Parathyroid adenoma (tissue), 2 donors: ENCODE results near the gene DNM3.

Experiments used
- H2AFZ ChIP-seq: fragments of 300-600 bp; sonication (generic); one replicate; pipeline ENCODE4 v1.7.0; 2017; ENCODE audit warnings: antibody characterized with exemption, mild to moderate bottlenecking
- H3K27ac ChIP-seq: fragments of 300-600 bp; sonication (generic); one replicate; pipeline ENCODE4 v1.7.0; 2017
- H3K27me3 ChIP-seq: fragments of 300-600 bp; sonication (generic); one replicate; pipeline ENCODE4 v1.7.0; 2017; ENCODE audit warnings: low read length; ENCODE audit not compliant: control insufficient read depth, insufficient read depth
- H3K36me3 ChIP-seq: fragments of 300-600 bp; sonication (generic); one replicate; pipeline ENCODE4 v1.7.0; 2017; ENCODE audit warnings: low read length; ENCODE audit not compliant: control insufficient read depth, insufficient read depth
- H3K4me1 ChIP-seq: fragments of 300-600 bp; sonication (generic); one replicate; pipeline ENCODE4 v1.7.0; 2017; ENCODE audit warnings: control low read depth
- H3K4me2 ChIP-seq: fragments of 300-600 bp; sonication (generic); one replicate; pipeline ENCODE4 v1.7.0; 2017; ENCODE audit warnings: low read length
- H3K4me3 ChIP-seq: fragments of 300-600 bp; sonication (generic); one replicate; pipeline ENCODE4 v1.7.0; 2017; ENCODE audit warnings: low read depth, low read length
- H3K79me2 ChIP-seq: fragments of 300-600 bp; sonication (generic); one replicate; pipeline ENCODE4 v1.7.0; 2017; ENCODE audit warnings: control low read depth
- H3K9ac ChIP-seq: fragments of 300-600 bp; sonication (generic); one replicate; pipeline ENCODE4 v1.7.0; 2017; ENCODE audit warnings: mild to moderate bottlenecking
- H3K9me3 ChIP-seq: fragments of 300-600 bp; sonication (generic); one replicate; pipeline ENCODE4 v1.7.0; 2017; ENCODE audit warnings: low read length; ENCODE audit not compliant: control insufficient read depth
- TF ChIP-seq, protein P1 (sequence below): fragments of 300-600 bp; sonication (generic); IDR thresholded peaks from one replicate; pipeline ENCODE4 v1.7.0; 2017; ENCODE audit warnings: antibody characterized with exemption, mild to moderate bottlenecking
- donor health status: primary hyperparathyroidism.

Gene DNM3

GRCh38 chr1:172402878-172403569 is 561.7 kb downstream of the DNM3 start:
- Histone ChIP-seq H3K27me3 (no peaks in the 10 kb centered on the region), H3K9ac (no peak overlapping the region), H2AFZ (no peak overlapping the region), H3K4me2 (no peak overlapping the region), H3K36me3 (no peaks in the 10 kb centered on the region), H3K9me3 (no peaks in the 10 kb centered on the region), H3K4me3 (no peak overlapping the region), H3K27ac (no peak overlapping the region), H3K4me1 (no peaks in the 10 kb centered on the region), H3K79me2 (no peaks in the 10 kb centered on the region)
- TF ChIP-seq, protein P1, sequence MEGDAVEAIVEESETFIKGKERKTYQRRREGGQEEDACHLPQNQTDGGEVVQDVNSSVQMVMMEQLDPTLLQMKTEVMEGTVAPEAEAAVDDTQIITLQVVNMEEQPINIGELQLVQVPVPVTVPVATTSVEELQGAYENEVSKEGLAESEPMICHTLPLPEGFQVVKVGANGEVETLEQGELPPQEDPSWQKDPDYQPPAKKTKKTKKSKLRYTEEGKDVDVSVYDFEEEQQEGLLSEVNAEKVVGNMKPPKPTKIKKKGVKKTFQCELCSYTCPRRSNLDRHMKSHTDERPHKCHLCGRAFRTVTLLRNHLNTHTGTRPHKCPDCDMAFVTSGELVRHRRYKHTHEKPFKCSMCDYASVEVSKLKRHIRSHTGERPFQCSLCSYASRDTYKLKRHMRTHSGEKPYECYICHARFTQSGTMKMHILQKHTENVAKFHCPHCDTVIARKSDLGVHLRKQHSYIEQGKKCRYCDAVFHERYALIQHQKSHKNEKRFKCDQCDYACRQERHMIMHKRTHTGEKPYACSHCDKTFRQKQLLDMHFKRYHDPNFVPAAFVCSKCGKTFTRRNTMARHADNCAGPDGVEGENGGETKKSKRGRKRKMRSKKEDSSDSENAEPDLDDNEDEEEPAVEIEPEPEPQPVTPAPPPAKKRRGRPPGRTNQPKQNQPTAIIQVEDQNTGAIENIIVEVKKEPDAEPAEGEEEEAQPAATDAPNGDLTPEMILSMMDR = no peak

DNA sequence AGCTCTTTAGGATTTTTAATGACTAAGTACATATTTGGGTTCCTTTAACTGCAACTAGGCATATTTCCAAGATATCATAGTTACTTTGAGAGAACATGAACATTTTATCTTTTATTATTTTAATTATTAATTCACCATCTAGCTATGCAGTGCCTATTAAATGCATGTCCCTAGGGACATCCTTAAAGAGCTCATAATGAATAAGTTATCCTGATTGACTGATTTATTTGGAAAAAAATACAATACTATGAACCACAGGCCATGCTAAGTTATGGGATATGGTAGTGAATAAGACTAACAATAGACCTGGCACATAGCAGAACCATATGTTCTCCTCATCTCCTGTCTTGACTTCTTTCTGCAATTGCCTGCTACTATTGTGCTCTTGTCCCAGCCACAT is 562.8 kb downstream of the DNM3 start:
- no peaks in the 10 kb centered on the region for H3K9me3 ChIP-seq
- H2AFZ ChIP-seq = no peak overlapping the region
- TF ChIP-seq, protein P1 = no peak
- H3K4me1 ChIP-seq = no peaks in the 10 kb centered on the region
- H3K4me3 ChIP-seq = no peak overlapping the region
- no peak overlapping the region for H3K9ac ChIP-seq
- H3K27me3 ChIP-seq = no peaks in the 10 kb centered on the region
- H3K27ac ChIP-seq = no peak overlapping the region
- no peaks in the 10 kb centered on the region for H3K36me3 ChIP-seq
- H3K4me2 ChIP-seq = no peak overlapping the region
- no peaks in the 10 kb centered on the region for H3K79me2 ChIP-seq

DNA sequence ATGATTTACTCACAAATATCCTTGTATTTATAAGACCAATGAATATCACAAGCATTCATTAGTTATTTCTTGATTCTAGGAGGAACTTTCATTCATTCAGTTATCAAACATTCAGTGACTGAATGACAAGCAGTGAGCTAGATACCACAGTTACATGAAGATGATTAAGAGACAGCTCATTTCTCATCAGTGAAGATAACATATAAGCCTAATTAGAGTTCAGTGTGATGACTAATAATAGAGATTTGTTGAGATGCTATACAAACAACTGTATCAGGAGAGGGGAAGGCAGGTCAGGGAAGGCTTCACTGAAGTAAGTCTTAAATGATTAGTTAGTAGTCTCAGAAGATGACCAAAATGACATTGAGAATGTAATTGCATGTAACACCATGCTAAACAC is 564.6 kb downstream of the DNM3 start:
- Histone ChIP-seq H3K4me2 (no peak overlapping the region), H2AFZ (no peak overlapping the region), H3K4me1 (no peaks in the 10 kb centered on the region), H3K27me3 (no peaks in the 10 kb centered on the region), H3K79me2 (no peaks in the 10 kb centered on the region), H3K9ac (no peak overlapping the region), H3K27ac (no peak overlapping the region), H3K9me3 (no peaks in the 10 kb centered on the region), H3K4me3 (no peak overlapping the region), H3K36me3 (no peaks in the 10 kb centered on the region)
- TF ChIP-seq, protein P1 = no peak

GRCh38 chr1:172406968-172407367 is 565.7 kb downstream of the DNM3 start:
- Histone ChIP-seq H3K4me1 (no peaks in the 10 kb centered on the region), H3K27ac (no peak overlapping the region), H3K4me3 (no peak overlapping the region), H3K27me3 (no peaks in the 10 kb centered on the region), H3K79me2 (no peaks in the 10 kb centered on the region), H3K4me2 (no peak overlapping the region), H2AFZ (no peak overlapping the region), H3K9ac (no peak overlapping the region), H3K9me3 (no peaks in the 10 kb centered on the region), H3K36me3 (no peaks in the 10 kb centered on the region)
- TF ChIP-seq, protein P1 = no peak

DNA sequence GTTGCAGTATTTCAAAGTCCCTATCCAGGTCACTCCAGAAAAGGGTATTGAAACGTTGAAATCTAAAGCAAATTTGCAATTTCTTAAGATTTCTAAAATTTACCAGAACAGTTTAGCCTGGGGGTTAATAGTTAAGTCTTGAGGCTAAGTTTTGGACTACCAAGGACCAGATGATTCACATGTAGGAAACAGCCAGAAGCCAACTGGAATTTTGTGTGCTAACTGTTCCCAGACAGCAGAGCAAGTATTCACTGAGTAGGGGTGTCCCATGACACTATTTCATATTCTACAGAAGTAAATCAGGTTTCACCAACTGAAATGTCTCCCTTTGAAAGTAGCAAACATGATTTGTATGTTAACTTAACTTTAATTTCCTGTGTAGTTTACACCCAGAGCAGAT is 567.7 kb downstream of the DNM3 start:
- Histone ChIP-seq H3K9ac (no peak overlapping the region), H3K4me3 (no peak overlapping the region), H3K4me1 (no peaks in the 10 kb centered on the region), H3K4me2 (no peak overlapping the region), H3K36me3 (no peaks in the 10 kb centered on the region), H3K9me3 (no peaks in the 10 kb centered on the region), H2AFZ (no peak overlapping the region), H3K27ac (no peak overlapping the region), H3K27me3 (no peaks in the 10 kb centered on the region), H3K79me2 (no peaks in the 10 kb centered on the region)
- TF ChIP-seq, protein P1 = no peak
